Osteocyte (in vitro differentiated cells): ENCODE results near the gene RABL6. TPM values are rescaled to one million over a fixed set of nuclear protein-coding genes. Genes with fewer than 3 reads are reported as not detected.

Experiments
- DNase-seq: peaks from one replicate; pipeline ENCODE4 v3.0.0; 2021; ENCODE audit warnings: mixed read lengths; ENCODE audit not compliant: unreplicated experiment; ENCODE audit errors: extremely low spot score
- H3K27ac Mint-ChIP-seq: one replicate; pipeline ENCODE4 v1.8.0; 2021; ENCODE audit warnings: mild to moderate bottlenecking, mixed read lengths; ENCODE audit not compliant: unreplicated experiment
- H3K27me3 Mint-ChIP-seq: one replicate; pipeline ENCODE4 v1.8.0; 2021; ENCODE audit warnings: mixed read lengths; ENCODE audit not compliant: unreplicated experiment
- H3K36me3 Mint-ChIP-seq: one replicate; pipeline ENCODE4 v1.8.0; 2021; ENCODE audit warnings: mixed read lengths; ENCODE audit not compliant: unreplicated experiment
- H3K4me1 Mint-ChIP-seq: one replicate; pipeline ENCODE4 v1.8.0; 2021; ENCODE audit warnings: mixed read lengths; ENCODE audit not compliant: unreplicated experiment
- H3K4me3 Mint-ChIP-seq: one replicate; pipeline ENCODE4 v1.8.0; 2021; ENCODE audit warnings: mild to moderate bottlenecking, moderate library complexity, mixed read lengths; ENCODE audit not compliant: unreplicated experiment
- H3K9me3 Mint-ChIP-seq: one replicate; pipeline ENCODE4 v1.8.0; 2021; ENCODE audit warnings: mixed read lengths; ENCODE audit not compliant: unreplicated experiment
- microRNA-seq: library from miRNA; unstranded; fragments of <30 nt; microRNA quantifications from one replicate; pipeline ENCODE4 v1.1.0, GENCODE V29; 2020; ENCODE audit not compliant: unreplicated experiment
- total RNA-seq: library from RNA; stranded (reverse); gene quantifications from 2 replicates; pipeline ENCODE4 v1.2.1, GENCODE V29; 2021
- TF ChIP-seq, protein P1 (sequence below): fragments of 200-600 bp; sonication (generic); IDR thresholded peaks from 2 replicates; pipeline ENCODE4 v1.5.0; 2021; ENCODE audit warnings: antibody characterized with exemption, mild to moderate bottlenecking, moderate library complexity

Gene RABL6
- total RNA-seq, 1 donor from 2014 or later: 84.7 TPM

DNA sequence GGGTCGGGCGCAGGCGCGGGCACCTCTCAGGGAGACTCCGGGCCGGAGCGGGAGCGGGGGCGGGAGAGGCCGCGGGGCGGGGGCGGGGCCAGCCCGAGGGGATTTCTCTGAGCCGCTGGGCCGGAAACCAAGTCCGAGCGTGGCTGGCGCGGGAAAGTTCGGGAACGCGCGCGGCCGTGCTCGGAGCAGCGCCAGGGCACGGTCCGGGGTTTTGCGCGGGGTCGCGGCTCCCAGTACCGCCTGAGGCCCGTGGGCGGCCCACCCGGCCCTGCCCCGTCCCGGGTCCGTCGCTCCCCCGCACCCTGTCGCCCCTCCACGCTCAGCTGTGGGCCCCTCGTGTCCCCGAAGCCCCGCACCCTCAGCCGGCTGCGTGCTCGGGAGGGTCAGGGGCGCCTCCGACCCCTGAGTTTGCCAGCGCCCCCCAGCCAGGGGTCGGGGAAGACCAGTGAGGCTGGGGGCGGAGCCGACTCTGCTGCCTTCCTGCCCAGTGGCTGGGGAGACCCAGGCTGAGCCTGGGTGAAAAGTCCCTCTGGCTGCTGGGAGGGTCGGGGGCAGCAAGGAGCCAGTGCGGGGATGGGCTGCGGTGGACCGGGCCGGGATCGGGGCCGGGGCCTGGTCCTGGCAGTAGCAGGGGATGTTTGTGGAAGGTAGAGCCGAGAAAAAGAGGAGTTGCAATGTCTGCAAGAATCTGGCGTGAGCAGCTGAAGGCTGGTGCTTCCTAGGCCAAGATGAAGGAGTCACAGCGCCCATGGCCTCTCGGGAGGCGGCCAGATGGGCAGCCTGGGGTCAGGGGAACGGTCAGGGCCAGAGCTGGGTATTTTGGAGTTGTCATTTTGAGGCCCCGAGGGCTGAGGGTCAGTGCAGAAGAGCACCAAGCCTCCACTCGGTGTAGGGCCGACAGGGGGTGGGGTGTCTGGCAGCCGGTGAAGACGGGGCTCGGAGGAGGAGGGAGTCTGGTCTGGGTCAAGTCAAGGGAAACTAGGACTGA lies 79.2 kb downstream of the RABL6 start:
- Mint-ChIP-seq H3K4me3 (peak overlapping the region; percentile 78), H3K4me1 (peaks cover 20% of the 10 kb centered on the region), H3K27me3 (no peaks in the 10 kb centered on the region), H3K9me3 (no peaks in the 10 kb centered on the region), H3K27ac (peak overlapping the region; percentile 81), H3K36me3 (no peaks in the 10 kb centered on the region)
- TF ChIP-seq, protein P1, sequence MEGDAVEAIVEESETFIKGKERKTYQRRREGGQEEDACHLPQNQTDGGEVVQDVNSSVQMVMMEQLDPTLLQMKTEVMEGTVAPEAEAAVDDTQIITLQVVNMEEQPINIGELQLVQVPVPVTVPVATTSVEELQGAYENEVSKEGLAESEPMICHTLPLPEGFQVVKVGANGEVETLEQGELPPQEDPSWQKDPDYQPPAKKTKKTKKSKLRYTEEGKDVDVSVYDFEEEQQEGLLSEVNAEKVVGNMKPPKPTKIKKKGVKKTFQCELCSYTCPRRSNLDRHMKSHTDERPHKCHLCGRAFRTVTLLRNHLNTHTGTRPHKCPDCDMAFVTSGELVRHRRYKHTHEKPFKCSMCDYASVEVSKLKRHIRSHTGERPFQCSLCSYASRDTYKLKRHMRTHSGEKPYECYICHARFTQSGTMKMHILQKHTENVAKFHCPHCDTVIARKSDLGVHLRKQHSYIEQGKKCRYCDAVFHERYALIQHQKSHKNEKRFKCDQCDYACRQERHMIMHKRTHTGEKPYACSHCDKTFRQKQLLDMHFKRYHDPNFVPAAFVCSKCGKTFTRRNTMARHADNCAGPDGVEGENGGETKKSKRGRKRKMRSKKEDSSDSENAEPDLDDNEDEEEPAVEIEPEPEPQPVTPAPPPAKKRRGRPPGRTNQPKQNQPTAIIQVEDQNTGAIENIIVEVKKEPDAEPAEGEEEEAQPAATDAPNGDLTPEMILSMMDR: no peak
- no peak for DNase-seq

DNA sequence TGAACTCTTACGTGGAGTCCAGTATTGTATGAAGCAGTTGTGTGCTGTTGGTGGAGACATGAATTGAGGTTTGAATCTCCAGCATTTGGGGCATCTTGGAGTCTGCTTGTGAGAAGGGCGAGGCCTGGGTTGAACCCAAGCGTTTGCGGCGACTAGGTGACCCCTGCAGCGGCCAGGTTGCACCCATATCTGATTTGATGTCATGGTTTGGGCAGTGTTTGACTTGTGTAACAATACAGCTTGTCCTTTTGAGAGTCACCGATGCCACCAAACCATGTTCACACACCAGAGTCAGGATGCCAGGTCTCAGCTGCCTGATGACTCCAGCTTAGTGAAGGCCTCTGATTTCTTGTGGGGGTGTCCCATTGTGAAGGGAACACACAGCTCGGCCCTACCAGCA lies 80.7 kb downstream of the RABL6 start:
- H3K9me3 Mint-ChIP-seq: no peaks in the 10 kb centered on the region
- no peak overlapping the region for H3K4me3 Mint-ChIP-seq
- no peak for DNase-seq
- no peak overlapping the region for H3K27ac Mint-ChIP-seq
- H3K27me3 Mint-ChIP-seq: no peaks in the 10 kb centered on the region
- TF ChIP-seq, protein P1: no peak
- H3K4me1 Mint-ChIP-seq: peaks cover 11% of the 10 kb centered on the region
- H3K36me3 Mint-ChIP-seq: no peaks in the 10 kb centered on the region

DNA sequence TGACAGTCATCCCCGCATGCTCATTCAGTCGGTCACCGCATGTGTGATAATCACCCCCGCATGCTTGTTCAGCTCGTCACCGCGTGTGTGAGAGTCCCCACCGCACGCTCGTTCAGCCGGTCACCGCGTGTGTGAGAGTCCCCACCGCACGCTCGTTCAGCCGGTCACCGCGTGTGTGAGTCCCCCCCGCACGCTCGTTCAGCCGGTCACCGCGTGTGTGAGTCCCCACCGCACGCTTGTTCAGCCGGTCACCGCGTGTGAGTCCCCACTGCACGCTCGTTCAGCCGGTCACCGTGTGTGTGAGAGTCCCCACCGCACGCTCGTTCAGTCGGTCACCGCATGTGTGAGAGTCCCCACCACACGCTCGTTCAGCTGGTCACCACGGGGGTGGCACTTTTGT lies 82.1 kb downstream of the RABL6 start:
- peaks cover 13% of the 10 kb centered on the region for H3K4me1 Mint-ChIP-seq
- DNase-seq: no peak
- H3K9me3 Mint-ChIP-seq: no peaks in the 10 kb centered on the region
- no peak overlapping the region for H3K27ac Mint-ChIP-seq
- no peaks in the 10 kb centered on the region for H3K27me3 Mint-ChIP-seq
- TF ChIP-seq, protein P1: no peak
- no peaks in the 10 kb centered on the region for H3K36me3 Mint-ChIP-seq
- H3K4me3 Mint-ChIP-seq: no peak overlapping the region

DNA sequence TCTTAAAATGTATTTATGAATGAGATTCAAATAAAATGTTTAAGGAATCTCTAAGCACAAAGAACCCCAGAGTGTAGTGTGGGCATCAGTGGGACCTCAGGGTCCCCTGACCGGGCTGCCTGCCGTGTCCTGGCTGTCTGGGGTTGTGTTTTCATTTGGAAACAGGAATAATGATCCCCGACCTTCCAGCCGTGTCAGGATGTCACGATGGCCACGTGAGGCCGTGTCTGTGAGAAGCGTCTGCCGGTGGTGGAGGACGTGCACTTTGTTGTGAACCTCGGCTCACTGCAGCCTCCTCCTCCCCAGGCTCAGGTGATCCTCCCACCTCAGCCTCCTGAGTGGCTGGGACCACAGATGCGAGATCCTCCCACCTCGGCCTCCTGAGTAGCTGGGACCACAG lies 82.9 kb downstream of the RABL6 start:
- Mint-ChIP-seq H3K27me3 (no peaks in the 10 kb centered on the region), H3K27ac (no peak overlapping the region), H3K36me3 (no peaks in the 10 kb centered on the region), H3K4me1 (peaks cover 10% of the 10 kb centered on the region), H3K4me3 (no peak overlapping the region), H3K9me3 (no peaks in the 10 kb centered on the region)
- DNase-seq: no peak
- TF ChIP-seq, protein P1: no peak

Small RNA genes lying within 50 kb of the gene (microRNA-seq; reads per million reads assigned to microRNA genes)
- gene MIR4292: not detected
- gene MIR4479: not detected

Other genes starting within 250 kb of the RABL6 start
- gene EGFL7, start 145.0 kb upstream of the RABL6 start, total RNA-seq: 6.9 and 8.4 TPM in 2 replicates
- gene AGPAT2, start 120.5 kb upstream of the RABL6 start, total RNA-seq: 34.4 and 36.4 TPM in 2 replicates
- 11.4 and 11.5 TPM in 2 replicates for gene DIPK1B, start 95.4 kb upstream of the RABL6 start, total RNA-seq
- not detected in 2 replicates for gene LCN10, start 65.0 kb upstream of the RABL6 start, total RNA-seq
- gene LCN6, start 59.4 kb upstream of the RABL6 start, total RNA-seq: not detected in 2 replicates
- not detected in 2 replicates for gene LCN8, start 49.7 kb upstream of the RABL6 start, total RNA-seq
- gene LCN15, start 43.4 kb upstream of the RABL6 start, total RNA-seq: not detected in 2 replicates
- 29.2 and 36.0 TPM in 2 replicates for gene TMEM141, start 16.6 kb upstream of the RABL6 start, total RNA-seq
- 0.89 and 0.94 TPM in 2 replicates for gene CCDC183, start 11.6 kb upstream of the RABL6 start, total RNA-seq
- gene AJM1, start 34.5 kb downstream of the RABL6 start, total RNA-seq: 4.4 and 4.5 TPM in 2 replicates
- gene PHPT1, start 41.5 kb downstream of the RABL6 start, total RNA-seq: 131 and 142 TPM in 2 replicates
- gene MAMDC4, start 44.4 kb downstream of the RABL6 start, total RNA-seq: 7.4 and 9.4 TPM in 2 replicates
- gene EDF1, start 58.4 kb downstream of the RABL6 start, total RNA-seq: 338 and 342 TPM in 2 replicates
- 12.2 and 14.4 TPM in 2 replicates for gene TRAF2, start 78.6 kb downstream of the RABL6 start, total RNA-seq
- gene FBXW5, start 136.8 kb downstream of the RABL6 start, total RNA-seq: 84.4 and 93.0 TPM in 2 replicates
- 1.3 and 1.7 TPM in 2 replicates for gene C8G, start 137.3 kb downstream of the RABL6 start, total RNA-seq
- 0.57 and 1.4 TPM in 2 replicates for gene LCN12, start 144.3 kb downstream of the RABL6 start, total RNA-seq
- 123 and 129 TPM in 2 replicates for gene PTGDS, start 169.6 kb downstream of the RABL6 start, total RNA-seq
- 3.0 and 3.4 TPM in 2 replicates for gene LCNL1, start 175.0 kb downstream of the RABL6 start, total RNA-seq
- gene PAXX, start 184.5 kb downstream of the RABL6 start, total RNA-seq: 38.5 and 51.4 TPM in 2 replicates
- gene CLIC3, start 188.6 kb downstream of the RABL6 start, total RNA-seq: 0.52 TPM in 1 of 2 replicates, not detected in the other
- gene ABCA2, start 220.3 kb downstream of the RABL6 start, total RNA-seq: 47.6 and 55.1 TPM in 2 replicates
- 0.13 TPM in 1 of 2 replicates, not detected in the other for gene FUT7, start 224.1 kb downstream of the RABL6 start, total RNA-seq
- gene NPDC1, start 238.2 kb downstream of the RABL6 start, total RNA-seq: 84.4 and 91.0 TPM in 2 replicates
- 0.46 TPM in 1 of 2 replicates, not detected in the other for gene ENTPD2, start 246.1 kb downstream of the RABL6 start, total RNA-seq